Endothelial cell of umbilical vein (primary cell): ENCODE results near the gene RAB35. TPM values are rescaled to one million over a fixed set of nuclear protein-coding genes. Genes with fewer than 3 reads are reported as not detected.

Source experiments
- BruUV-seq: library from RNA; stranded (reverse); fragments of 400-500 nt; replicated peaks from 2 replicates; lab custom pipeline; 2021; lab: Mats Ljungman, UMichigan
- CTCF ChIA-PET: fragments of 300-600, 350-600 bp; sonication (Branson Sonifier 250); formaldehyde crosslinking; loops from one replicate; lab custom pipeline; 2021; ENCODE audit warnings: antibody characterized with exemption, inconsistent platforms; lab: Charles Lee
- POLR2A ChIA-PET: fragments of 300-600, 350-600 bp; sonication (Branson Sonifier 250); formaldehyde crosslinking; loops from one replicate; lab custom pipeline; 2021; ENCODE audit warnings: antibody characterized with exemption, inconsistent platforms; lab: Charles Lee
- DNase-seq: peaks from one replicate; pipeline ENCODE4 v3.0.0-alpha.2; 2011; ENCODE audit warnings: low read depth, low spot score
- FAIRE-seq: peaks from 2 replicates; lab custom pipeline; 2011; peaks lifted over from hg19 to GRCh38; lab: Jason Lieb, UNC
- H2AFZ ChIP-seq: 2 replicates; pipeline ENCODE4 v1.6.0; 2012; ENCODE audit warnings: low read depth, low read length, control low read depth, inconsistent platforms
- H3K27ac ChIP-seq: 2 replicates; pipeline ENCODE4 v1.5.1; 2011; ENCODE audit warnings: low read depth, mild to moderate bottlenecking, control low read depth, low read length, moderate library complexity; ENCODE audit not compliant: insufficient read depth
- H3K27me3 ChIP-seq, 2 experiments: 2 replicates each; pipeline versions ENCODE4 v1.6.0 to v1.6.1; 2011; ENCODE audit warnings: low read length in 2 of 2, mixed read lengths in 1 of 2; ENCODE audit not compliant: control insufficient read depth in 2 of 2, insufficient read depth in 2 of 2
- H3K36me3 ChIP-seq, 2 experiments: 2 replicates in 1 of 2; 3 replicates in 1 of 2; pipeline ENCODE4 v1.5.1; 2011; ENCODE audit warnings: low read length in 2 of 2, mild to moderate bottlenecking in 1 of 2, moderate library complexity in 1 of 2; ENCODE audit not compliant: control insufficient read depth in 2 of 2, insufficient read depth in 2 of 2; ENCODE audit errors: extremely low read depth in 1 of 2
- H3K4me1 ChIP-seq: 3 replicates; pipeline ENCODE4 v1.5.1; 2011; ENCODE audit warnings: mild to moderate bottlenecking, low read length; ENCODE audit not compliant: control insufficient read depth, insufficient read depth; ENCODE audit errors: extremely low read depth
- H3K4me2 ChIP-seq: 2 replicates; pipeline ENCODE4 v1.6.1; 2011; ENCODE audit warnings: low read length, control low read depth, mixed read lengths; ENCODE audit not compliant: insufficient read depth
- H3K4me3 ChIP-seq, 3 experiments: fragments of 200-600 bp in 1 of 3; sonication (generic), shearing (Covaris generic) in 1 of 3; replicated peaks in 1 of 3; 2 replicates each; pipeline ENCODE4 v1.5.1; 2011 to 2016; ENCODE audit warnings: control low read depth in 3 of 3, low read length in 3 of 3, mild to moderate bottlenecking in 2 of 3, inconsistent platforms in 1 of 3, low read depth in 1 of 3, moderate library complexity in 1 of 3; ENCODE audit not compliant: insufficient read depth in 1 of 3
- H3K79me2 ChIP-seq: 2 replicates; pipeline ENCODE4 v1.6.0; 2012; ENCODE audit warnings: low read length, inconsistent platforms; ENCODE audit not compliant: control insufficient read depth, insufficient read depth
- H3K9ac ChIP-seq: replicated peaks from 2 replicates; pipeline ENCODE3; 2011; ENCODE audit warnings: low read length, control low read depth; ENCODE audit not compliant: insufficient read depth; ENCODE audit errors: extremely low read depth
- H3K9me1 ChIP-seq: replicated peaks from 3 replicates; pipeline ENCODE4 v1.6.0; 2011; ENCODE audit warnings: mild to moderate bottlenecking, low read length; ENCODE audit not compliant: control insufficient read depth, insufficient read depth; ENCODE audit errors: extremely low read depth
- H3K9me3 ChIP-seq: replicated peaks from 2 replicates; pipeline ENCODE4 v1.5.1; 2012; ENCODE audit warnings: low read length, inconsistent platforms; ENCODE audit not compliant: control insufficient read depth, insufficient read depth
- H4K20me1 ChIP-seq: replicated peaks from 2 replicates; pipeline ENCODE3; 2011; ENCODE audit warnings: mild to moderate bottlenecking, low read length; ENCODE audit not compliant: control insufficient read depth, insufficient read depth; ENCODE audit errors: extremely low read depth
- CTCF ChIP-seq, 2 donors: IDR thresholded peaks; 1 replicate in 1 of 2; 2 replicates in 1 of 2; pipeline ENCODE4 v1.5.1; 2011; ENCODE audit warnings: low read length in 2 of 2, mild to moderate bottlenecking in 2 of 2, moderate library complexity in 2 of 2, control low read depth in 1 of 2, inconsistent platforms in 1 of 2, low read depth in 1 of 2; ENCODE audit not compliant: insufficient read depth in 1 of 2; ENCODE audit errors: extremely low read depth in 1 of 2
- MYC ChIP-seq: IDR thresholded peaks from one replicate; pipeline ENCODE4 v1.6.1; 2011; ENCODE audit warnings: mild to moderate bottlenecking, low read depth, low read length
- POLR2A ChIP-seq: IDR thresholded peaks from 2 replicates; pipeline ENCODE4 v1.6.1; 2012; ENCODE audit warnings: low read depth, mild to moderate bottlenecking, control low read depth, low read length
- POLR2AphosphoS5 ChIP-seq: IDR thresholded peaks from 2 replicates; pipeline ENCODE4 v1.6.1; 2012; ENCODE audit warnings: low read depth, mild to moderate bottlenecking, control low read depth, low read length, moderate library complexity; ENCODE audit not compliant: insufficient read depth
- dilution Hi-C: fragments of 300-500 bp; cut with MboI; formaldehyde crosslinking; loops from one replicate; pipeline ENCODE4 v1.15.0; 2019; ENCODE audit warnings: low sequenced_read_pairs; ENCODE audit not compliant: extremely low pct_ligation_motif_present
- intact Hi-C: fragments of 100-400 bp; cut with micrococcal nuclease; formaldehyde crosslinking; loops from one replicate; pipeline ENCODE4 v1.10.0; 2022
- polyA plus RNA-seq, 4 experiments: library from polyadenylated mRNA; depleted of rRNA in 3 of 4; stranded (reverse) in 3 of 4; unstranded in 1 of 4; fragments of >200 nt; gene quantifications; 2 replicates each; pipeline versions ENCODE4 v1.2.1 to v1.2.3, GENCODE V29; 2011 to 2012; ENCODE audit warnings: missing spikeins in 1 of 4
- total RNA-seq: library from RNA; stranded (reverse); gene quantifications from 2 replicates; pipeline ENCODE4 v1.2.3, GENCODE V29; 2021

Gene RAB35
- total and polyA plus RNA-seq, 2 donors (not counting 3 experiments of a cell fraction or from before 2014, with no cell fraction given): 70.5 to 80.3 TPM

- ChIA-PET POLR2A (interaction anchor here (1.4 to 4.4 kb wide), 3 partner anchors 83 to 174 kb away, joined by 4 to 25 read pairs (median 20); partner anchors contain the start of genes RNU4-2 and RPLP0), CTCF (interaction anchor here (1.4 to 3.8 kb wide), 4 partner anchors 10 to 84 kb away, joined by 3 to 20 read pairs (median 6); partner anchors contain the start of gene RPLP0)
- dilution Hi-C loops (no loop called here), intact Hi-C loops (loop anchor here (1.0 kb wide), 2 partner anchors 30 to 84 kb away; partner anchors contain the start of gene RPLP0)
- H3K9me3 ChIP-seq: no peaks in the 10 kb centered on the region
- peak; percentile 93 for TF ChIP-seq POLR2AphosphoS5
- TF ChIP-seq CTCF (IDR thresholded peaks at IDR 0.05; ENCODE audit: extremely low read depth in 1 of 2, insufficient read depth in 1 of 2, low read depth in 1 of 2, low read length in 2 of 2): no peak
- peak; percentile 88 for TF ChIP-seq POLR2A
- TF ChIP-seq MYC: no peak
- peaks cover 29% of the 10 kb centered on the region for H3K4me1 ChIP-seq
- no peaks in the 10 kb centered on the region for H3K9me1 ChIP-seq
- peak overlapping the region; percentile 48 for H3K27ac ChIP-seq
- peak overlapping the region; percentile 49 to 72 (median 63) for H3K4me3 ChIP-seq
- no peaks in the 10 kb centered on the region for H3K36me3 ChIP-seq
- peak overlapping the region; percentile 79 for H3K9ac ChIP-seq
- DNase-seq: peak; percentile 96
- no peaks in the 10 kb centered on the region for H4K20me1 ChIP-seq
- FAIRE-seq: peak; percentile 21
- peaks cover 44% of the 10 kb centered on the region for H3K79me2 ChIP-seq
- peak overlapping the region; percentile 18 for H2AFZ ChIP-seq
- H3K27me3 ChIP-seq: no peaks in the 10 kb centered on the region
- H3K4me2 ChIP-seq: peak overlapping the region; percentile 60
- no TSS peak for BruUV-seq
Measured at GRCh38 chr12:120116792-120117651, 469 bp upstream of the RAB35 start.
